ENCODE data around the gene GRHL1.

The GRHL1 gene

GRCh38 chr2:9974343-9974742 lies 22.9 kb downstream of the GRHL1 start:
- DNase-seq = no peak

- no peak for DNase-seq
Observed at GRCh38 chr2:9975328-9975727, 23.8 kb downstream of the GRHL1 start.

- DNase-seq = no peak
Observed at GRCh38 chr2:9975805-9976447, 24.4 kb downstream of the GRHL1 start.

- DNase-seq = no peak
Observed at GRCh38 chr2:9979977-9980376, 28.5 kb downstream of the GRHL1 start.

- DNase-seq = no peak
Observed at GRCh38 chr2:9980520-9980919, 29.0 kb downstream of the GRHL1 start.

- DNase-seq = no peak
Observed at GRCh38 chr2:9981655-9982054, 30.2 kb downstream of the GRHL1 start.

GRCh38 chr2:9982248-9982647 lies 30.8 kb downstream of the GRHL1 start:
- no peak for DNase-seq

- DNase-seq = no peak
Observed at GRCh38 chr2:9982891-9983290, 31.4 kb downstream of the GRHL1 start.

- DNase-seq = no peak
Observed at GRCh38 chr2:9983401-9984216, 32.1 kb downstream of the GRHL1 start.

- no peak for DNase-seq
Observed at GRCh38 chr2:9984217-9984739, 32.8 kb downstream of the GRHL1 start.

GRCh38 chr2:9984871-9985480 lies 33.5 kb downstream of the GRHL1 start:
- no peak for DNase-seq

- DNase-seq = no peak
Observed at GRCh38 chr2:9985531-9986328, 34.2 kb downstream of the GRHL1 start.

GRCh38 chr2:9988320-9988719 lies 36.8 kb downstream of the GRHL1 start:
- no peak for DNase-seq

- DNase-seq = no peak
Observed at GRCh38 chr2:9990736-9991135, 39.2 kb downstream of the GRHL1 start.

- DNase-seq = no peak
Observed at GRCh38 chr2:9991221-9991620, 39.7 kb downstream of the GRHL1 start.

GRCh38 chr2:9991829-9992273 lies 40.4 kb downstream of the GRHL1 start:
- DNase-seq = no peak

- no peak for DNase-seq
Observed at GRCh38 chr2:9992427-9993187, 41.1 kb downstream of the GRHL1 start.

- DNase-seq = no peak
Observed at GRCh38 chr2:9993488-9994165, 42.1 kb downstream of the GRHL1 start.

- no peak for DNase-seq
Observed at GRCh38 chr2:9994462-9994861, 43.0 kb downstream of the GRHL1 start.

GRCh38 chr2:9995059-9995458 lies 43.6 kb downstream of the GRHL1 start:
- DNase-seq = no peak

- DNase-seq = no peak
Observed at GRCh38 chr2:9996321-9996720, 44.8 kb downstream of the GRHL1 start.

- DNase-seq = no peak
Observed at GRCh38 chr2:9997936-9998335, 46.4 kb downstream of the GRHL1 start.

Data from NCI-H1048 (cell line).